G401 (cell line): ENCODE data around the gene ALKAL2. TPM values are rescaled to one million over a fixed set of nuclear protein-coding genes. Genes with fewer than 3 reads are reported as not detected.

Experiments
- DNase-seq: peaks from one replicate; pipeline ENCODE4 v3.0.0-alpha.2; 2015; ENCODE audit warnings: low spot score
- in situ Hi-C: cut with HindIII; loops from 2 replicates; pipeline ENCODE4 v1.10.0; 2016; ENCODE audit warnings: low sequenced_read_pairs, mixed read lengths
- total RNA-seq: library from RNA; depleted of rRNA; stranded (reverse); fragments of >200 nt; shearing (Covaris generic); gene quantifications from 2 replicates; pipeline ENCODE4 v1.2.3, GENCODE V29; 2014; rRNA removed

The ALKAL2 gene
- total RNA-seq, 1 experiment from 2014 or later = not detected

DNA sequence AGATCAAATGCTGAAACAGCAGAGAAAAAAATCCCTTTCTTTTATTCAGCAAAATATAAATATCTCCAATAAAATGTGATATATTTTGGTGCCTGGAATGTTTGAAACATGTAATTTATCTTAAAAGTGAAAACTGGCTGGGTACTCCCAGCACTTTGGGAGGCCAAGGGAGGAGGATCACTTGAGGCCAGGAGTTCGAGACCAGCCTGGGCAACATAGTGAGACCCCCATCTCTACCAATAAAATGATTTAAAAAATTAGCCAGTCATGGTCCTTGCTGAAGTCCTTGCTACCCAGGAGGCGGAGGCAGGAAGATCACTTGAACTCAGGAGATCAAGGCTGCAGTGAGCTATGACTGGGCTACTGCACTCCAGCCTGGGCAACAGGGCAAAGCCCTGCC is 32.7 kb downstream of the ALKAL2 start:
- in situ Hi-C loops = no loop called here
- DNase-seq = no peak

DNA sequence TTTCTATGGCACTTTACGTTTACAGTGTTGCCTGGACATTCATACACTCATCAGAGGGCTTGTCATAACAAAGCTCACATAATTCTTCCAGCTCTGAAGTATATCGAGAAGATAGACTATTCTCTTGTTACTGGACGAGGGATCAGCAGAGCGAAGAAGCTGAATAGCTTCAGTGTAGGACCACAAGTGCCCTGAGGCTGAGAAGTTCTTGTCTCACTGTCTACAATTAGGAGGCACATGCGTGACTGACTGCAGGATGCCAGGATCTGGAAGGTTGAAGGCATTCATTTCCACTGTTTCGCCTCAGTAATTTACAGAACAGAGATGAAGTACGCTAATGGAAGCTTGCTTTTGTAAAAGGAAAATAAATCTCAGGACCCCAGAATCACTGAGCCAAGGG is 33.6 kb downstream of the ALKAL2 start:
- no peak for DNase-seq
- in situ Hi-C loops = no loop called here

DNA sequence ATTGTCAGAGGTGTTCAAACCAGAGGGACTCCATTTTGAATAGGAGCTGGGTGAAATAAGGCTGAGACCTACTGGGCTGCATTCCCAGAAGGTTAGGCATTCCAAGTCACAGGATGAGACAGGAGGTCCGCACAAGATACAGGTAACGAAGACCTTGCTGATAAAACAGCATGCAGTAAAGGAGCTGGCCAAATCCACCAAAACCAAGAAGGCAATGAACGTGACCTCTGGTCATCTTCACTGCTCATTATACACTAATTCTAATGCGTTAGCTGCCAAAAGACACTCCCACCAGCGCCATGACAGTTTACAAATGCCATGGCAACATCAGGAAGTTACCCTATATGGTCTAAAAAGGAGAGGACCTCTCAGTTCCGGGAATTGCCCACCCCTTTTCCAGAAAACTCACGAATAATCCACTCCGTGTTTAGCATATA is 34.7 kb downstream of the ALKAL2 start:
- in situ Hi-C loops = no loop called here
- no peak for DNase-seq

DNA sequence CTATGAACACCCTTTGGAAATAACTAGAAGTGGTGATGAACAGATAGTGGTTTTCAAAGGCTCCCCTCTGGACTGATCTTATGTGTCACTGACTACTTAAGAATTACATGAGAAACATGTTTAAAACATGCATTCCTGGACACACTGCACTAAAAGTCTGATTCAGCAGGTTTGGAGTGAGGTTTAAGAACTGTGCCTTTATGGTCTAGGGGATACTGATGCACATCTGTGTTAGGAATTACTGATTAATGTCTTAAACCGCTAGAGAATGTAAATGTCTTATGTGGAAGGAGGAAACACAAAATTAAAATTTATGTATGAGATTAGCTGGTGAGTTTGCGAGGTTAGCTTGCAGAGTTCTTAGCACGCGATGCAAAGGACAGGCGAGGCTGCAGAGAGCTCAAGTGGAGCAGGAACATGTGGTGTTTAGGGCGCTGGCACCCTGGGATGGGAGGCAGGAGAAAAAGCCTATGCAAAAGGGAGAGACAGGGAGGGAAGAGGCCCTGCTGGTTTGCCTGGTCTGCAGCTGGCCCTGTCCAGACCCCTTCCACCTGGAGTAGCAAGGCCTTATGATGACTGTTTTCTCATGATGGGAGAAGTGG is 35.8 kb downstream of the ALKAL2 start:
- in situ Hi-C loops = no loop called here
- DNase-seq = no peak

DNA sequence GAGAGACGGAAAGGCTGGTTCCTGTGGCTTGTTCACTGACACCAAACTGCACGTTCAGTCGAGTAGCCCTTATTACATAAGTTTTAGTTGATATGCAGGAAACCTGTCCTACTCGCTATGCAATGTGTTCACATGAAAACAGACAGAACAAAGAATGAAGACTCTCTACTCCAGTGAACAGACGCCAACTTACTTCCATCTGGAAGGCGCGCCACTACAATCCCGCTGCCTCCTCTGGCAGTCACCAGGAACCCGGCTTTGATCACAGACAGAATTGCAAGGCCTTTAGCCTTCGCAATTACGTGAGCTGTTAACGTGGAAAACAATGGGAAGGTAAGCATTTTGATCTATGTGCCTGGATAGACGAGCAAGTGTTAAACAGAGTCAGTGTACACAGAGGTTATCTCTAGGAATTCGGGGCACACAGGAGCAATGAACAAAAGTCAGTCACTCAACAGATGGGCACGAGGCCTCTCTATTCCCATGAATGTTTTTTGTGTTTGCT is 38.3 kb downstream of the ALKAL2 start:
- DNase-seq = no peak
- in situ Hi-C loops = no loop called here

DNA sequence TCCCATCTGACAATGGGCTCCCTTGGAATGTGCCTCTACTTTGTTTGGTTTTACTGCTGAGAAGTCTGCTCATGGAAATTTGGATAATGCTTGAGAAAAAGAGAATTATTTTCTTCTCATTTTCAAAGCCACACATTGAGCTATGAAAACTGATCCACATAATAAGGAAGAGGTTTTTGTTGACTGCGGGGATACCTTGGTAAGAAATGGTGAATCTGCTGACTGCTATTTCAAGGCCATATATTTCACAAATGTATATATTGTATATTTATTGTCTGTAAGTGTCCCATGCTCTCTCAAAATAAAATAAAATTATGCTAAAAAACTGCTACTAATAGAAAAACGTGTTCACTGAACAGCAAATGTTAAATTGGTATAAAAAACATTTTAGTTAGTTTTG is 39.2 kb downstream of the ALKAL2 start:
- in situ Hi-C loops = no loop called here
- no peak for DNase-seq

DNA sequence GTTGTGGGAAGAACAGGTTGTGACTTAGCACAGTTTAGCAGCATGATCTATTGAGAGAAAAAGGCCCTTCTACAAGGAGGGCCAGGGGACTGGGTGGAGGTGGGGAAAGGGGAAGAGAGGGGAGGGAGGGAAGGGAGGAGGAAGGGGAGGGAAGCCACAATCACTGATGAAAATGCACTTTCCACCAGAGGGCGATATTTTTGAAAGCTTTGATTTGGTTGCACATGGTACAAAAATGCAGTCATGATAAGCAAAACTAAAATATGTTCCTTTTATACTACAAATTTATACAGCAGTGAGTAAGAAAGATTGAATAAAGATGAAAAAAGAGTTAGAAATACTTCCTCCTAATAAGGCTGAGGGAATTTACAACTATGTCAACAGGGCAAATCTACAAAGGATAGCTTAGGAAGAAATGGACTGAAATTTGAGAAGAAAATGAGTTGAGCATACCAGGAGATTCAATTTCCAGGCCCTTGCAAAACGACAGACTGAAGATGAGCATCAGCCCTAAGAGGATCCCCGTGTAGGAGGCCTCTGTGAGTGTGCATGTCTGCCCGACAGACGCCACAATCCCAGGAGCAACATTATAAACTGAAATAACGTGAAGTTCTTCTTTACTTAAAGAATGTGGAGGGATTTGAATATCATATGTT is 41.3 kb downstream of the ALKAL2 start:
- in situ Hi-C loops = no loop called here
- peak; percentile 54 for DNase-seq

DNA sequence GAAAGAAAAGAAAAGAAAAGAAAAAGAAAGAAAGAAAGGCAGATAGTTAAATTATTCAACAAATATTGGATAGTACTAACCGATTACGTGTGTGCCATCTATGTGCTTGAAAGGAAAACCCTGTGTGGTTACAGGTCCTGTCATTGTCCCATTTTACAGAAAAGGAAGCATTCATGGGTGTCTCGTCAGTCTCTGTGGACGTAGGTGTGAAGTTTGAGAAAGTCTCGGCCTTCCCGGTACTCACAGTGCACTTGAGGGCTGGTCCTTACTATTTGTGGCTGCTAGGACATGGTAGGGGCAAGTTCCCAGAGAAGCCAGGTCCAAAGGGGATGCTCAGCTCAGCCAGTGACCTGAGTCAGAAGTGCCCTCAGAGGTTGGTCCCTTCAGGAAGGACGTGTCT is 43.3 kb downstream of the ALKAL2 start:
- in situ Hi-C loops = no loop called here
- DNase-seq = no peak

DNA sequence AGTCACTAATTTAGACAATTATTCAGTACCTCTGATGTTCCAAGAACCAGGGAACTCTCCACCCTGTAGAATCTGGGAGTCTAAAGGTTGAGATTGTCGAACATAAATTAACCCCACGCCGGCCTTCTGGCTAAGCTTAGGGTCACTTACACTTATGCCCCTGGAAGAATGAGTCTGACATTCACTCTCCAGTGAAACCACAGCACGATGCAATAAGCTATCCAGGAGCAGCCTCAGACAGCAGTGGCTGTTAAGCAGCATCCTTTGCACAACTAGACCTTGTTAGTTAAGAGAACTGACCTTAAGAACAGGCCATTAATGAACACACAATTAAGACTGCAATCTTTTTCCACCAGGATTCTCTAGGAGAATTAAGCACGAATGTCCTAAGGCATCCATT is 49.0 kb downstream of the ALKAL2 start:
- DNase-seq = no peak
- in situ Hi-C loops = no loop called here

DNA sequence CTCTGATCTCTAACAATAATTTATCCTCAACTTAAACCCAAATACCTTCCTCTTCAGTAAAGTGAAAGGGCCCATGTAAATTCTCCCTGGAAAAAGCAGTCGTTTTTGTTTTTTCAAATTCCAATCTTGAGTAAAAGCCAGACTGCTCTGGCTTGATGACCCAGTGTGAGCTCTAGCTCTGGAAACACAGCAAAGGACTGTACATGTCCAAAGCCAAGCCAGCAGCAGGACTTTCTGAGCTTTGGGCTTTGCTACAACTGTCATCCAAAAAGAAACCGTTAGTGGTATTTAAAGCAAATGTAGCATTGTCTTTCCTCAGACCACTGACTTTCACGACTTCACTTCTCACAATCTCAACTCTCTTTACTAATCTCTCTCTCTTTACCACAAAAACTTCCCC is 49.5 kb downstream of the ALKAL2 start:
- in situ Hi-C loops = no loop called here
- DNase-seq = no peak

DNA sequence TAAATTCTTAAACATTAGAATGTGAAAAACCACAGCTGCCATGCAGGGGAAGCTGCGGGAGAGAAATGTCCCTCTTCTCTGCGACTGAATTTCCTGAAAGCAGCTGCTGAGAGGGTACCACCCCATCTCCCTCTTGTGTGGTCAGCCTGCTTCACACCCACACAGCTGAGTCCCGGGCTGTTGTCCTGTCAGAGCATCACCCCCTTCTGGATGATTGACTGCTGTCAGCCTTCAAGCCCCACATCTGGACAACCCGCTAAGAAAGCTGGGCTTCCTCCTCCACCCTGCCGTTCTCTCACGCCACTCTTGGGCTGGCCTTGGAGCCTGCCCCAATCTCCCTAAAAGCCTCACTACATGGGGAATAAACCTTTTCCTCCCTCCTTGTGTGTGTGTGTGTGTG is 50.0 kb downstream of the ALKAL2 start:
- no peak for DNase-seq
- in situ Hi-C loops = no loop called here

DNA sequence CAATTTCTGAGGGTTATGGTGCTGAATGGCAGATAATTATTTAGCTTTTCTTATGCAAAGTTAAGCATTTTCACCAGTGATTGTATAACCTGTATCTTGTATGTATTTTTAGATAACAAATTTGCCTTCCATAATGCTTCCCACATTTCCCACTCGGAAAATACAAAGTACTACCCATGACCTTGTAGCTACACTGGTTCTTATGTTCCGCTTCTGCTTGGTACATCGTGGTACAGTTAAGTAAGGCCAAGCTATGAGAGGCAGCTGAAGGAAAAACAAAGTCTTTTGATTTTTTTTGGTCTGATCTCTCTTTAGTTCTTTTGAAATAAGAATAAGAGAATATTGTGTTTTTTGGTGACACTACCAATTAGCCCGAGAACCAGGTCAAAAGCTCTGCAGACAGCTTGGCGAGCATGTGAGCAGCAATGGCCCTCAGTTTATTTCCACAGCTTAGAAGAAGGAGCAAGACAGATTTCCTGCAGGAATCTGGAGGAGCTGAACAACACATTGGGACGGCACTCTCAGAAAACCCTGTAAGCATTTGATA is 50.8 kb downstream of the ALKAL2 start:
- DNase-seq = no peak
- in situ Hi-C loops = no loop called here

DNA sequence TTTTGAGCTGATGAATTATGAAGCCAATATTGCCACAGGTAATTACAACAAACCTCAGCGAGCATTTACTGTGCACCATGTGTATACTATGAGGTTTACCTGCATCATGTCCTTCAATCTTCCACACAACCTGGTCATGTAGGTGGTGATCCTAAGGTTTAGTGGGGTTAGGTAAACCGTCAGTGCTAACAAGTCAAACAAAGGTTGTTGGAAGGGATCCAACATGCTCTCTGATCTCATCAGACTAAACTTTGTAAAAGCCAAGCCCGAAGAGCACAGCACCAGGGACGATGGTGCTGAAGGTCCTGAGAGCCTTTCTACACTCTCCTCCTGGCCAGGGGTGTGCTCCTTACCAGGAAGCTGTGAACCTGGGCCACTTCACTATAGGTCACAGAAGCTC is 53.5 kb downstream of the ALKAL2 start:
- in situ Hi-C loops = no loop called here
- no peak for DNase-seq

DNA sequence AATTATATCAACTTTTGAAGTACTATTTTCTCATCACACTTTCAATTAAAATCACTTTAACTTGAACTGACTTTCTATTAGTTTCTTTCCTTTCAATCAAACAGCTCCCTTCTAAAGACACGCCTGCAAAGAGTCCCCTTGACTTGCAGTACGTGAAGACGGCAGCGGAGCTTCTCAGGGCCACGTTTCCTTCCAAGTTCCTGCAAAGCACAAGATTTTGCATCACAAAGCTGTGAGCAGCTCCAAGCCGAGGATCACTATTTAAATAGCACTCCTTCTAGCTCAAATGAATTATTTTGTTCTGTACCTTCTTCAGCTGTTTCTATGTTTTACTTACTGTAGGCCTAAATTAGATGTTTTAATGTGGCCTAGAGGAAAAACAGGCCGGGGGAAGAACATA is 54.9 kb downstream of the ALKAL2 start:
- no peak for DNase-seq

DNA sequence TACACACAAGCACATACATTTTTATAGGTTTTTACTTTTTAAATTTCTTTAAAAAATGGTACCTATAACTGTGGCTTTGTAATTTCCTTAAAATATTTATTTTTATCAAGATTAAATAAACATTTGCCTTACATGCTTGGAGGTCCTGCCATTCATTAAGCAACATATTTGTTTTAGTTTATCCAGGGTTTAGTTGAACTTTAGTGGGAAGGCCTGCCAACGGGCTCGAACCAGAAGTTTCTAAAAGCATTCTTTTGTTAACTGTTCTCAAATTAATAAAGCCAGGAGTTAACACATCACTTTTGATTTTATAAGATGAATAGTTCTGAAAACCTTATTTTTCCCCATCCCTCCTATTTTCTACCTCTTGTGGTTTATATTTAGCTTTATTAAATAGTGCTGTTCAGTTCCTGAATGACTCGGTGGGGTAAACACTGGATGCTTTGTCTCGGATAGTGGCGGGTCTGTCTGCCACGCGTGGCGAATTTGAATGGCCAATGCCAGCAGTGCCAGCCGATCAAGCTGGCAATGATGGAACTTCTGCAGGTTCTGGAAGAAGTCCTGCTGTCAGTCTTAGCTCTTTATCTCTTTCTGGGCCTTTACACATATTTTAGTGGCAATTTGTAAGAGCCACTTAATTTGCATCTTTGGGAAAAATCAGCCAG is 56.2 kb downstream of the ALKAL2 start:
- in situ Hi-C loops = no loop called here
- no peak for DNase-seq

More for the DNA sequence above, 54.9 kb downstream of the ALKAL2 start:
- in situ Hi-C loops = no loop called here

Other genes with a start within 250 kb of the ALKAL2 start
- not detected in 2 replicates for gene FAM110C, start 241.6 kb downstream of the ALKAL2 start, total RNA-seq
- gene SH3YL1, start 24.1 kb downstream of the ALKAL2 start, total RNA-seq = 6.1 and 20.4 TPM in 2 replicates
- 170 and 198 TPM in 2 replicates for gene ACP1, start 23.1 kb downstream of the ALKAL2 start, total RNA-seq